Fibroblast of villous mesenchyme (primary cell): ENCODE data around the gene LLGL1. TPM values are rescaled to one million over a fixed set of nuclear protein-coding genes. Genes with fewer than 3 reads are reported as not detected.

Source experiments
- DNase-seq: peaks from one replicate; pipeline ENCODE4 v3.0.0-alpha.2; 2010; ENCODE audit warnings: low read depth
- H3K4me3 ChIP-seq: 2 replicates; pipeline ENCODE4 v1.5.1; 2011; ENCODE audit warnings: low read depth, mild to moderate bottlenecking, low read length
- CTCF ChIP-seq: IDR thresholded peaks from 2 replicates; pipeline ENCODE4 v1.5.1; 2012; ENCODE audit warnings: low read depth, mild to moderate bottlenecking, low read length; ENCODE audit not compliant: insufficient read depth
- total RNA-seq: library from RNA; depleted of rRNA; stranded (reverse); fragments of >200 nt; gene quantifications from 2 replicates; pipeline ENCODE4 v1.2.3, GENCODE V29; 2012

The LLGL1 gene
- total RNA-seq, 1 donor, result 44.0 TPM

GRCh38 chr17:18248811-18249210 lies 23.4 kb downstream of the LLGL1 start:
- no peak for TF ChIP-seq CTCF
- H3K4me3 ChIP-seq, result no peak overlapping the region
- DNase-seq, result no peak

- DNase-seq, result no peak
- TF ChIP-seq CTCF, result no peak
- H3K4me3 ChIP-seq, result no peak overlapping the region
Measured at GRCh38 chr17:18250259-18250658, 24.8 kb downstream of the LLGL1 start.

- no peak for DNase-seq
- TF ChIP-seq CTCF, result no peak
- H3K4me3 ChIP-seq, result no peak overlapping the region
Measured at GRCh38 chr17:18250708-18251107, 25.3 kb downstream of the LLGL1 start.

- no peak for DNase-seq
- TF ChIP-seq CTCF, result no peak
- no peak overlapping the region for H3K4me3 ChIP-seq
Measured at GRCh38 chr17:18251204-18251603, 25.8 kb downstream of the LLGL1 start.

GRCh38 chr17:18252160-18252559 lies 26.7 kb downstream of the LLGL1 start:
- TF ChIP-seq CTCF, result no peak
- DNase-seq, result no peak
- H3K4me3 ChIP-seq, result no peak overlapping the region

GRCh38 chr17:18253187-18253884 lies 27.9 kb downstream of the LLGL1 start:
- no peak for TF ChIP-seq CTCF
- DNase-seq, result no peak
- no peak overlapping the region for H3K4me3 ChIP-seq
